ENCODE results near the gene S100A13. TPM values are rescaled to one million over a fixed set of nuclear protein-coding genes. Genes with fewer than 3 reads are reported as not detected.

The S100A13 gene
- total RNA-seq, 1 experiment from 2014 or later, result 55.0 TPM

DNA sequence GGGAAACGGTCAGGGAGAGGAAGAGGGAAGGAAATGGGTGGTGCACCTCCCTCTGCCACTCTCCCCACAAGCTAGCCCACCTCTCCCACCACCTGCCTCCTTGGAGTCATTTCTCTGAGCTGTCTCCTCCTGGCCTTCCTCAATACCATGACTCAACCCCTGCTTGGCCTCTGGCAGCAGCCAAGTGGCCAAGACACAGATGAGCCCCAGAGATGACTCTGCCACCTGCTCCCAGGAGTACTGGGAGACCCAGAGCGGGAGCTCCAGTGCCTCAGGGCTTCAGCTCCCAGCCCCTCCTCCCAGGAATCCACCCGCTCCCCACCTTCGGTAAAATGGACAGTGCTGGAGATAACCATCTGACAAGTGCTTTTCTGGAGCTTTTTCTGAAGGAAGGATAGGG, 17.0 kb downstream of the S100A13 start:
- Mint-ChIP-seq H3K4me1 (peaks cover 38 to 56% of the 10 kb centered on the region in 2 experiments), H3K27me3 (ENCODE audit: low read depth) (peaks cover 2% of the 10 kb centered on the region), H3K9me3 (no peaks in the 10 kb centered on the region), H3K27ac (no peak overlapping the region), H3K36me3 (ENCODE audit: insufficient read depth in 1 of 3, low read depth in 3 of 3) (peaks cover 0 to 3% (median 1%) of the 10 kb centered on the region in 3 experiments; a peak in 2 of 7 replicates), H3K4me3 (no peak overlapping the region; a peak in 1 of 5 replicates)
- TF ChIP-seq, protein P1, sequence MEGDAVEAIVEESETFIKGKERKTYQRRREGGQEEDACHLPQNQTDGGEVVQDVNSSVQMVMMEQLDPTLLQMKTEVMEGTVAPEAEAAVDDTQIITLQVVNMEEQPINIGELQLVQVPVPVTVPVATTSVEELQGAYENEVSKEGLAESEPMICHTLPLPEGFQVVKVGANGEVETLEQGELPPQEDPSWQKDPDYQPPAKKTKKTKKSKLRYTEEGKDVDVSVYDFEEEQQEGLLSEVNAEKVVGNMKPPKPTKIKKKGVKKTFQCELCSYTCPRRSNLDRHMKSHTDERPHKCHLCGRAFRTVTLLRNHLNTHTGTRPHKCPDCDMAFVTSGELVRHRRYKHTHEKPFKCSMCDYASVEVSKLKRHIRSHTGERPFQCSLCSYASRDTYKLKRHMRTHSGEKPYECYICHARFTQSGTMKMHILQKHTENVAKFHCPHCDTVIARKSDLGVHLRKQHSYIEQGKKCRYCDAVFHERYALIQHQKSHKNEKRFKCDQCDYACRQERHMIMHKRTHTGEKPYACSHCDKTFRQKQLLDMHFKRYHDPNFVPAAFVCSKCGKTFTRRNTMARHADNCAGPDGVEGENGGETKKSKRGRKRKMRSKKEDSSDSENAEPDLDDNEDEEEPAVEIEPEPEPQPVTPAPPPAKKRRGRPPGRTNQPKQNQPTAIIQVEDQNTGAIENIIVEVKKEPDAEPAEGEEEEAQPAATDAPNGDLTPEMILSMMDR (conservative IDR thresholded peaks at IDR 0.05), result no peak
- no peaks in the 10 kb centered on the region for H3K9me3 ChIP-seq (ENCODE audit: control insufficient read depth, low read depth, low read length)
- no peaks in the 10 kb centered on the region for H3K79me2 ChIP-seq (ENCODE audit: insufficient read depth, low read length)
- no peak overlapping the region for H2BK20ac ChIP-seq (ENCODE audit: low read depth, low read length, poor library complexity, severe bottlenecking)
- no peak overlapping the region for H3K18ac ChIP-seq (ENCODE audit: insufficient read length, low read depth, low read length)
- peaks cover 3% of the 10 kb centered on the region for H3K23me2 ChIP-seq (ENCODE audit: insufficient read length, low read depth, low read length, poor library complexity, severe bottlenecking)
- H3T11ph ChIP-seq (ENCODE audit: low read length), result no peak overlapping the region
- H2BK5ac ChIP-seq (ENCODE audit: insufficient read length, low read length), result no peak overlapping the region
- H3K4ac ChIP-seq (ENCODE audit: low read depth, low read length), result no peak overlapping the region
- H3K56ac ChIP-seq (ENCODE audit: insufficient read length, low read depth, low read length), result no peak overlapping the region
- DNase-seq, result no peak
- H3K9ac ChIP-seq (ENCODE audit: extremely low read depth, insufficient read length, low read length), result no peak overlapping the region
- no peak overlapping the region for H2BK12ac ChIP-seq (ENCODE audit: insufficient read length, low read depth, low read length)
- WGBS (ENCODE audit: extremely low coverage, insufficient read length, low lambda C conversion rate), result no CpG with 5 or more reads among the region's 4 CpGs
- no peak overlapping the region for H2BK15ac ChIP-seq (ENCODE audit: low read depth, low read length)
- no peak overlapping the region for H3K14ac ChIP-seq (ENCODE audit: insufficient read depth, low read length)
- H2AFZ ChIP-seq (ENCODE audit: low read length), result no peak overlapping the region
- H3K4me2 ChIP-seq (ENCODE audit: insufficient read depth, insufficient read length, low read length), result no peak overlapping the region
- H4K20me1 ChIP-seq (ENCODE audit: control insufficient read depth, insufficient read depth, insufficient read length), result no peaks in the 10 kb centered on the region
- H4K8ac ChIP-seq (replicated peaks; ENCODE audit: insufficient read length, low read depth, low read length), result no peak overlapping the region
- no peak overlapping the region for H2BK120ac ChIP-seq (ENCODE audit: low read depth, low read length, poor library complexity, severe bottlenecking)
- H3K79me1 ChIP-seq (ENCODE audit: insufficient read depth, low read depth, low read length, poor library complexity, severe bottlenecking), result no peaks in the 10 kb centered on the region
- H2AK5ac ChIP-seq (ENCODE audit: insufficient read length, low read length), result no peak overlapping the region
- H3K23ac ChIP-seq (ENCODE audit: insufficient read length, low read depth, low read length), result no peak overlapping the region
- H3K27ac ChIP-seq (ENCODE audit: insufficient read length, low read depth, low read length), result no peak overlapping the region
- peaks cover 9% of the 10 kb centered on the region; the same call in 1 of the 2 replicates for H3K4me1 ChIP-seq (ENCODE audit: insufficient read depth, low read length)
- H3K27me3 ChIP-seq (ENCODE audit: insufficient read depth, low read length), result no peaks in the 10 kb centered on the region
- no peak overlapping the region for H4K5ac ChIP-seq (ENCODE audit: insufficient read length, low read depth, low read length)
- H4K91ac ChIP-seq (ENCODE audit: insufficient read length, low read depth, low read length), result no peak overlapping the region

Data from H9 (cell line).